Frontal cortex (tissue), 4 donors: ENCODE data around the gene UBE3C. TPM values are rescaled to one million over a fixed set of nuclear protein-coding genes. Genes with fewer than 3 reads are reported as not detected.
"Not testable (repeated sequence)": the region's sequence is repeated elsewhere in the genome, so short reads cannot be mapped to it uniquely, and the experiment has no call there.

Experiments used
- DNase-seq, 2 donors: peaks; one replicate each; pipeline ENCODE4 v3.0.0; 2012; ENCODE audit warnings: low spot score in 2 of 2
- FAIRE-seq: peaks from 2 replicates; lab custom pipeline; 2012; peaks lifted over from hg19 to GRCh38; lab: Jason Lieb, UNC
- total RNA-seq: library from RNA; depleted of rRNA; stranded (reverse); fragments of >200 nt; gene quantifications from one replicate; pipeline ENCODE4 v1.2.3, GENCODE V29; 2014
- donor health status: control.
- donor health status: control.
- donor health status: control.

UBE3C gene
- total RNA-seq, 1 donor from 2014 or later, result 87.6 TPM

GRCh38 chr7:157129200-157129599 lies 9.5 kb upstream of the UBE3C start:
- FAIRE-seq (no peak), DNase-seq (no peak)

- no peak for FAIRE-seq
- no peak for DNase-seq
Observed at GRCh38 chr7:157129907-157130460, 8.7 kb upstream of the UBE3C start.

GRCh38 chr7:157130849-157131248 lies 7.9 kb upstream of the UBE3C start:
- not testable (repeated sequence) for FAIRE-seq, DNase-seq

- FAIRE-seq, result no peak
Observed at GRCh38 chr7:157132796-157133195, 5.9 kb upstream of the UBE3C start.

GRCh38 chr7:157133304-157133703 lies 5.4 kb upstream of the UBE3C start:
- FAIRE-seq (no peak), DNase-seq (no peak)

More at GRCh38 chr7:157132796-157133195, 5.9 kb upstream of the UBE3C start:
- DNase-seq, result no peak

- DNase-seq (no peak), FAIRE-seq (no peak)
Observed at GRCh38 chr7:157136372-157136771, 2.4 kb upstream of the UBE3C start.

- no peak for FAIRE-seq
- DNase-seq, result no peak
Observed at GRCh38 chr7:157138101-157138423, 664 bp upstream of the UBE3C start.

- no peak for DNase-seq
- no peak for FAIRE-seq
Observed at GRCh38 chr7:157139111-157139809, 534 bp downstream of the UBE3C start.

- DNase-seq (no peak), FAIRE-seq (no peak)
Observed at GRCh38 chr7:157139810-157140510, 1.2 kb downstream of the UBE3C start.

- no peak for FAIRE-seq
- DNase-seq, result no peak
Observed at GRCh38 chr7:157140511-157140905, 1.8 kb downstream of the UBE3C start.

GRCh38 chr7:157141525-157142060 lies 2.9 kb downstream of the UBE3C start:
- no peak for FAIRE-seq
- no peak for DNase-seq

- DNase-seq (no peak), FAIRE-seq (no peak)
Observed at GRCh38 chr7:157143788-157144187, 5.1 kb downstream of the UBE3C start.

GRCh38 chr7:157149317-157149716 lies 10.6 kb downstream of the UBE3C start:
- FAIRE-seq, result no peak
- DNase-seq, result no peak

GRCh38 chr7:157150882-157151281 lies 12.2 kb downstream of the UBE3C start:
- FAIRE-seq, result no peak
- no peak for DNase-seq

- DNase-seq (no peak), FAIRE-seq (no peak)
Observed at GRCh38 chr7:157151626-157152339, 13.1 kb downstream of the UBE3C start.

- DNase-seq (no peak), FAIRE-seq (no peak)
Observed at GRCh38 chr7:157152391-157152937, 13.7 kb downstream of the UBE3C start.

GRCh38 chr7:157153260-157153659 lies 14.5 kb downstream of the UBE3C start:
- no peak for FAIRE-seq
- no peak for DNase-seq

GRCh38 chr7:157155959-157156358 lies 17.2 kb downstream of the UBE3C start:
- FAIRE-seq (no peak), DNase-seq (no peak)

- FAIRE-seq, result peak; percentile 39
- DNase-seq, result no peak
Observed at GRCh38 chr7:157158400-157158799, 19.7 kb downstream of the UBE3C start.

GRCh38 chr7:157159537-157159936 lies 20.8 kb downstream of the UBE3C start:
- not testable (repeated sequence) for FAIRE-seq, DNase-seq
